Measurements from ENCODE around the gene CDKAL1. TPM values are rescaled to one million over a fixed set of nuclear protein-coding genes. Genes with fewer than 3 reads are reported as not detected.

Gene CDKAL1
- total and polyA plus RNA-seq, 9 of the 15 experiments (the other 6 are each of a cell fraction or from before 2014, with no cell fraction given), result 11.2 to 36.3 (median 20.1) TPM

GRCh38 chr6:21171801-21172200 is 637.5 kb downstream of the CDKAL1 start:
- no peaks in the 10 kb centered on the region for H3K9me1 ChIP-seq (ENCODE audit: control insufficient read depth, insufficient read depth, low read length)
- H3K36me3 ChIP-seq (ENCODE audit: control insufficient read depth, insufficient read depth, low read length), result no peaks in the 10 kb centered on the region
- intact Hi-C loops (cut with micrococcal nuclease), result no loop called here
- no peaks in the 10 kb centered on the region for H3K9me3 ChIP-seq (replicated peaks; ENCODE audit: control insufficient read depth, insufficient read depth, low read depth, low read length)
- no peak overlapping the region for H3K9ac ChIP-seq (ENCODE audit: insufficient read depth in 1 of 2, low read depth in 2 of 2, low read length in 2 of 2)
- ATAC-seq, result no peak
- H3K4me2 ChIP-seq (ENCODE audit: insufficient read depth, low read length), result no peak overlapping the region
- no TSS peak for BruUV-seq (replicated peaks)
- H3K4me1 ChIP-seq (replicated peaks in 1 of 2; ENCODE audit: control insufficient read depth in 2 of 2, insufficient read depth in 2 of 2, low read length in 2 of 2), result no peaks in the 10 kb centered on the region; a peak in 1 of 5 replicates
- WGBS (ENCODE audit: insufficient coverage, low coverage, missing lambda C conversion rate), result 24% methylated on average over 4 of the region's 4 CpGs
- no peaks in the 10 kb centered on the region for H3K27me3 ChIP-seq (ENCODE audit: control insufficient read depth in 2 of 2, insufficient read depth in 2 of 2, low read length in 2 of 2)
- no peak overlapping the region for H3K4me3 ChIP-seq
- no peak for DNase-seq (ENCODE audit: extremely low read depth in 1 of 4, low spot score in 3 of 4)
- no peaks in the 10 kb centered on the region for H4K20me1 ChIP-seq (replicated peaks; ENCODE audit: control insufficient read depth, insufficient read depth, low read length)
- H2AFZ ChIP-seq (ENCODE audit: low read depth, low read length), result no peak overlapping the region
- CTCF ChIA-PET (ENCODE audit: low intra/inter-chr PET ratio), result no interaction called here
- in situ Hi-C loops (cut with MboI), result no loop called here
- POLR2A ChIA-PET, result interaction anchor here (1.0 kb wide), 1 partner anchor 9 kb away, joined by 3 read pairs; no protein-coding TSS in a partner anchor
- H3K27ac ChIP-seq (ENCODE audit: extremely low read depth, low read depth, low read length), result no peak overlapping the region
- no peak for TF ChIP-seq GTF2A2 (tag; IDR thresholded peaks at IDR 0.05)
- TF ChIP-seq PRDM10 (IDR thresholded peaks at IDR 0.05; ENCODE audit: partially characterized antibody), result no peak
- TF ChIP-seq STAT5A (IDR thresholded peaks at IDR 0.05; ENCODE audit: borderline replicate concordance, low read length), result no peak
- no peak for TF ChIP-seq MBD2 (IDR thresholded peaks at IDR 0.05; ENCODE audit: borderline replicate concordance, low read depth)
- TF ChIP-seq SMARCB1 (IDR thresholded peaks at IDR 0.05; ENCODE audit: insufficient read length, low read depth), result no peak
- no peak for FAIRE-seq
- H3K79me2 ChIP-seq (ENCODE audit: control insufficient read depth, insufficient read depth, low read length), result no peaks in the 10 kb centered on the region

All from K562 (cell line).